HL-60 (cell line): ENCODE measurements around the gene KBTBD7.

Experiments
- DNase-seq, 2 experiments: peaks; one replicate each; pipeline ENCODE4 v3.0.0-alpha.2; 2010 to 2020; ENCODE audit warnings: low read depth in 1 of 2, low spot score in 1 of 2
- H3K27ac ChIP-seq: fragments of 250-450 bp; sonication (Bioruptor Pico); replicated peaks from 2 replicates; pipeline ENCODE4 v1.5.1; 2020; ENCODE audit warnings: mild to moderate bottlenecking, moderate library complexity
- H3K27me3 ChIP-seq: fragments of 250-450 bp; sonication (Bioruptor Pico); 2 replicates; pipeline ENCODE4 v1.5.1; 2021; ENCODE audit warnings: mild to moderate bottlenecking, moderate library complexity; ENCODE audit not compliant: insufficient read depth, poor library complexity, severe bottlenecking
- H3K4me3 ChIP-seq: replicated peaks from 2 replicates; pipeline ENCODE4 v1.5.1; 2011; ENCODE audit warnings: mild to moderate bottlenecking, control low read depth, low read length; ENCODE audit not compliant: insufficient read depth
- GABPA ChIP-seq: IDR thresholded peaks from 2 replicates; pipeline ENCODE4 v1.6.1; 2012; ENCODE audit warnings: low read depth
- POLR2AphosphoS5 ChIP-seq: IDR thresholded peaks from 2 replicates; pipeline ENCODE4 v1.6.1; 2012; ENCODE audit warnings: low read depth
- SPI1 ChIP-seq: IDR thresholded peaks from 2 replicates; pipeline ENCODE4 v1.6.1; 2012; ENCODE audit warnings: low read depth, mild to moderate bottlenecking, borderline replicate concordance
- TF ChIP-seq, protein P1 (sequence below): IDR thresholded peaks from 2 replicates; pipeline ENCODE4 v1.6.1; 2012; ENCODE audit warnings: low read depth; ENCODE audit not compliant: insufficient replicate concordance
- TF ChIP-seq, protein P2 (sequence below): IDR thresholded peaks from one replicate; pipeline ENCODE4 v1.5.1; 2011; ENCODE audit warnings: low read length, control low read depth, inconsistent platforms; ENCODE audit not compliant: insufficient read depth

The KBTBD7 gene

DNA sequence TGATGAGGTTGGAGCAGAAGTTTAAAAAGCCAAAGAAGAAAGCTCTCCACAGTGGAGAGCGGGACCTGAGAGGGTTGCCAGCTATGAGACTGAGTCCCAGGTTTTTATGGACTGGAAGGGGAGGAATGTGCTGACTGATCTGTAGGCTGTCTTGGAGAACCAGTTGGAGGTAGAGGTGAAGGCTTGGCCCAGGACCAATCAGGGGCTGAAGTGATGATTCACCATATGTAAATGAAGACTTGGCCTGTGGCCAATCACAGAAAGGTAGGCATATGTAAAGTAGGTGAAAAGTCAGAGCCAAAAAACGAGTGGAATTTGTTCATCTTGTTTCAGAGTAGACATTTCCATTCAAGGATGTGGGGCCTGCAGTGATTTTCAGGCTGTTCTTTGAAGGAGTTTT lies 44.3 kb downstream of the KBTBD7 start:
- no peak for TF ChIP-seq GABPA
- TF ChIP-seq, protein P1, sequence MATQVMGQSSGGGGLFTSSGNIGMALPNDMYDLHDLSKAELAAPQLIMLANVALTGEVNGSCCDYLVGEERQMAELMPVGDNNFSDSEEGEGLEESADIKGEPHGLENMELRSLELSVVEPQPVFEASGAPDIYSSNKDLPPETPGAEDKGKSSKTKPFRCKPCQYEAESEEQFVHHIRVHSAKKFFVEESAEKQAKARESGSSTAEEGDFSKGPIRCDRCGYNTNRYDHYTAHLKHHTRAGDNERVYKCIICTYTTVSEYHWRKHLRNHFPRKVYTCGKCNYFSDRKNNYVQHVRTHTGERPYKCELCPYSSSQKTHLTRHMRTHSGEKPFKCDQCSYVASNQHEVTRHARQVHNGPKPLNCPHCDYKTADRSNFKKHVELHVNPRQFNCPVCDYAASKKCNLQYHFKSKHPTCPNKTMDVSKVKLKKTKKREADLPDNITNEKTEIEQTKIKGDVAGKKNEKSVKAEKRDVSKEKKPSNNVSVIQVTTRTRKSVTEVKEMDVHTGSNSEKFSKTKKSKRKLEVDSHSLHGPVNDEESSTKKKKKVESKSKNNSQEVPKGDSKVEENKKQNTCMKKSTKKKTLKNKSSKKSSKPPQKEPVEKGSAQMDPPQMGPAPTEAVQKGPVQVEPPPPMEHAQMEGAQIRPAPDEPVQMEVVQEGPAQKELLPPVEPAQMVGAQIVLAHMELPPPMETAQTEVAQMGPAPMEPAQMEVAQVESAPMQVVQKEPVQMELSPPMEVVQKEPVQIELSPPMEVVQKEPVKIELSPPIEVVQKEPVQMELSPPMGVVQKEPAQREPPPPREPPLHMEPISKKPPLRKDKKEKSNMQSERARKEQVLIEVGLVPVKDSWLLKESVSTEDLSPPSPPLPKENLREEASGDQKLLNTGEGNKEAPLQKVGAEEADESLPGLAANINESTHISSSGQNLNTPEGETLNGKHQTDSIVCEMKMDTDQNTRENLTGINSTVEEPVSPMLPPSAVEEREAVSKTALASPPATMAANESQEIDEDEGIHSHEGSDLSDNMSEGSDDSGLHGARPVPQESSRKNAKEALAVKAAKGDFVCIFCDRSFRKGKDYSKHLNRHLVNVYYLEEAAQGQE, result no peak
- no peak for TF ChIP-seq POLR2AphosphoS5
- no peak for TF ChIP-seq SPI1
- TF ChIP-seq, protein P2, sequence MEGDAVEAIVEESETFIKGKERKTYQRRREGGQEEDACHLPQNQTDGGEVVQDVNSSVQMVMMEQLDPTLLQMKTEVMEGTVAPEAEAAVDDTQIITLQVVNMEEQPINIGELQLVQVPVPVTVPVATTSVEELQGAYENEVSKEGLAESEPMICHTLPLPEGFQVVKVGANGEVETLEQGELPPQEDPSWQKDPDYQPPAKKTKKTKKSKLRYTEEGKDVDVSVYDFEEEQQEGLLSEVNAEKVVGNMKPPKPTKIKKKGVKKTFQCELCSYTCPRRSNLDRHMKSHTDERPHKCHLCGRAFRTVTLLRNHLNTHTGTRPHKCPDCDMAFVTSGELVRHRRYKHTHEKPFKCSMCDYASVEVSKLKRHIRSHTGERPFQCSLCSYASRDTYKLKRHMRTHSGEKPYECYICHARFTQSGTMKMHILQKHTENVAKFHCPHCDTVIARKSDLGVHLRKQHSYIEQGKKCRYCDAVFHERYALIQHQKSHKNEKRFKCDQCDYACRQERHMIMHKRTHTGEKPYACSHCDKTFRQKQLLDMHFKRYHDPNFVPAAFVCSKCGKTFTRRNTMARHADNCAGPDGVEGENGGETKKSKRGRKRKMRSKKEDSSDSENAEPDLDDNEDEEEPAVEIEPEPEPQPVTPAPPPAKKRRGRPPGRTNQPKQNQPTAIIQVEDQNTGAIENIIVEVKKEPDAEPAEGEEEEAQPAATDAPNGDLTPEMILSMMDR, result no peak
- H3K27ac ChIP-seq, result no peak overlapping the region
- no peak overlapping the region for H3K4me3 ChIP-seq
- H3K27me3 ChIP-seq, result no peaks in the 10 kb centered on the region
- DNase-seq, result no peak

DNA sequence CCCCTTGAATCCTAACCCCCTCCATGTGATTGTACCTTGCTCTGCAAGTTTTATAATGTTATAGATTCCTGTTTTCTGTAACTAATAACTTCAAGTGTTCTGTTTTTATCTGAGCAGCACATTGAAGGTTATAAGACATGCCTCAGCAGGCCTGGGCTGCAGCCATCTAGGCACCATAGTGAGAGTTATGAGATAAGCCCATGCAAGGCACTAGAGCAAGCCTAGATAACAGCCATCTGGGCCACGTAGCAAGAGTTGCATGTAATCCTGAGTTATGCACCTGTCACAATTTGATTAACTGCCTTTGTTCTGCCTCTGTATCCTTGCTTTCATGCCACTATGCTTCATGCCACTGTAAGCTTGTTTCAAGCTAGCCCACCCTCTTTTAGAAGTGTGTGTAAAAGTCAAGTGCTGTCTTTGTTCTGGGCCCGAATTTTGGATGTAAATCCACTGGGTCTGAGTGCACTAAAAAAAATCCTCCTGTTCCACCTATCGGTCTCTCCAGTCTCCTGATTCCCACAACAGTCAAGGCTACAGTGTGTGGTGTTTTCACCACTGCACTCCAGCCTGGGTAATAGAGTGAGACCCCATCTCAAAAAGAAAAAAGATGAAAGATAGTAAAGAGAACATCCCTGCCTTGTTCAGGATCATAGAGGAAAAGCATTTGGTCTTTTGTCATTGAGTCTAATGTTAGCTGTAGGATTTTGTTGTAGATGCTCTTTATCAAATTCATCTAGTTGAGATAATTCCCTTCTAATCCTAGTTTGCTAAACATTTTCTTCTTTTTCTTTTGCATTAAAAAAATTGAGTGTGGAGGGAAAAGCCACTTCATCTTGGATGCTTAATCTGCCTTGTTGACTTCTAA lies 45.7 kb downstream of the KBTBD7 start:
- Histone ChIP-seq H3K4me3 (no peak overlapping the region), H3K27ac (no peak overlapping the region), H3K27me3 (no peaks in the 10 kb centered on the region)
- no peak for DNase-seq
- TF ChIP-seq, protein P1, result no peak
- TF ChIP-seq POLR2AphosphoS5, result no peak
- TF ChIP-seq, protein P2, result no peak
- TF ChIP-seq SPI1, result no peak
- no peak for TF ChIP-seq GABPA

- Histone ChIP-seq H3K4me3 (no peak overlapping the region), H3K27me3 (no peaks in the 10 kb centered on the region), H3K27ac (no peak overlapping the region)
- DNase-seq, result no peak
- TF ChIP-seq SPI1, result no peak
- TF ChIP-seq POLR2AphosphoS5, result no peak
Observed at GRCh38 chr13:41145136-41145908, 49.0 kb downstream of the KBTBD7 start.

GRCh38 chr13:41144576-41144975 lies 49.8 kb downstream of the KBTBD7 start:
- DNase-seq, result no peak
- TF ChIP-seq GABPA (no peak), POLR2AphosphoS5 (no peak), SPI1 (no peak)
- TF ChIP-seq, protein P1, result no peak
- TF ChIP-seq, protein P2, result no peak
- Histone ChIP-seq H3K27me3 (no peaks in the 10 kb centered on the region), H3K27ac (no peak overlapping the region), H3K4me3 (no peak overlapping the region)
